Panc1 (cell line): ENCODE data around the gene CLPSL2. TPM values are rescaled to one million over a fixed set of nuclear protein-coding genes. Genes with fewer than 3 reads are reported as not detected.

Experiments
- ATAC-seq: fragments of 200-7000 bp; cut with Tn5 transposase; 2 replicates; pipeline ENCODE4 v1.9.1; 2020; ENCODE audit warnings: mild to moderate bottlenecking, moderate library complexity
- BruUV-seq: library from RNA; stranded (reverse); fragments of 400-500 nt; replicated peaks from 2 replicates; lab custom pipeline; 2021; lab: Mats Ljungman, UMichigan
- CTCF ChIA-PET: fragments of 300-600 bp; sonication (Branson Sonifier 250); formaldehyde crosslinking; loops from one replicate; lab custom pipeline; 2022; ENCODE audit warnings: antibody characterized with exemption; lab: Charles Lee
- POLR2A ChIA-PET: fragments of 300-600 bp; sonication (Branson Sonifier 250); formaldehyde crosslinking; loops from one replicate; lab custom pipeline; 2022; ENCODE audit warnings: antibody characterized with exemption; lab: Charles Lee
- DNase-seq: peaks from one replicate; pipeline ENCODE4 v3.0.0-alpha.2; 2010; ENCODE audit warnings: low read depth, low spot score
- H3K27ac ChIP-seq: 2 replicates; pipeline ENCODE4 v1.5.1; 2011; ENCODE audit warnings: mild to moderate bottlenecking, low read length, inconsistent platforms
- H3K27me3 ChIP-seq: fragments of 200-500 bp; sonication (Bioruptor generic); 2 replicates; pipeline ENCODE4 v1.6.0; 2014; ENCODE audit warnings: low read length, inconsistent platforms; ENCODE audit not compliant: control insufficient read depth, insufficient read depth
- H3K36me3 ChIP-seq: fragments of 200-500 bp; sonication (Bioruptor generic); 2 replicates; pipeline ENCODE4 v1.5.1; 2014; ENCODE audit warnings: inconsistent platforms, mild to moderate bottlenecking, low read length, moderate library complexity; ENCODE audit not compliant: control insufficient read depth, insufficient read depth
- H3K4me1 ChIP-seq: 2 replicates; pipeline ENCODE4 v1.5.1; 2011; ENCODE audit warnings: inconsistent platforms, mild to moderate bottlenecking, low read length, moderate library complexity; ENCODE audit not compliant: control insufficient read depth, insufficient read depth
- H3K4me3 ChIP-seq, 2 experiments: 2 replicates each; pipeline ENCODE4 v1.5.1; 2011 to 2012; ENCODE audit warnings: low read depth in 2 of 2, low read length in 2 of 2, mild to moderate bottlenecking in 2 of 2, inconsistent platforms in 1 of 2, moderate library complexity in 1 of 2
- H3K9me3 ChIP-seq: fragments of 200-500 bp; sonication (Bioruptor generic); 2 replicates; pipeline ENCODE4 v1.5.1; 2014; ENCODE audit warnings: low read depth, mild to moderate bottlenecking, inconsistent platforms, low read length, moderate library complexity; ENCODE audit not compliant: control insufficient read depth, insufficient read depth
- POLR2AphosphoS5 ChIP-seq: IDR thresholded peaks from 2 replicates; pipeline ENCODE4 v1.6.1; 2012; ENCODE audit warnings: mild to moderate bottlenecking, low read depth, low read length, moderate library complexity
- SIN3A ChIP-seq: IDR thresholded peaks from 2 replicates; pipeline ENCODE4 v1.6.1; 2012; ENCODE audit warnings: low read depth, mild to moderate bottlenecking, low read length, moderate library complexity, borderline replicate concordance; ENCODE audit not compliant: insufficient read depth
- TCF7L2 ChIP-seq: IDR thresholded peaks from 2 replicates; pipeline ENCODE4 v1.6.1; 2011; ENCODE audit warnings: mild to moderate bottlenecking, low read depth, low read length, inconsistent platforms
- in situ Hi-C: cut with HindIII; loops from 2 replicates; pipeline ENCODE4 v1.10.0; 2016; ENCODE audit warnings: low sequenced_read_pairs, low pct_unique_long_range_greater_than_20kb
- intact Hi-C: fragments of 100-400 bp; cut with micrococcal nuclease; formaldehyde crosslinking; loops from one replicate; pipeline ENCODE4 v1.10.0; 2022; ENCODE audit not compliant: unreplicated experiment
- total RNA-seq: library from RNA; stranded (reverse); gene quantifications from one replicate; pipeline ENCODE4 v1.2.1, GENCODE V29; 2021; ENCODE audit not compliant: unreplicated experiment
- TF ChIP-seq, protein P1 (sequence below), 2 experiments: IDR thresholded peaks; 2 replicates each; pipeline ENCODE4 v1.6.1; 2011 to 2012; ENCODE audit warnings: low read depth in 2 of 2, control low read depth in 1 of 2, low read length in 1 of 2, mild to moderate bottlenecking in 1 of 2, moderate library complexity in 1 of 2; ENCODE audit not compliant: insufficient read depth in 1 of 2
- TF ChIP-seq, protein P2 (sequence below): fragments of 450-650 bp; IDR thresholded peaks from 2 replicates; pipeline ENCODE4 v1.5.1; 2017; ENCODE audit warnings: mild to moderate bottlenecking

CLPSL2 gene
- total RNA-seq, 1 experiment from 2014 or later = 0.57 TPM

DNA sequence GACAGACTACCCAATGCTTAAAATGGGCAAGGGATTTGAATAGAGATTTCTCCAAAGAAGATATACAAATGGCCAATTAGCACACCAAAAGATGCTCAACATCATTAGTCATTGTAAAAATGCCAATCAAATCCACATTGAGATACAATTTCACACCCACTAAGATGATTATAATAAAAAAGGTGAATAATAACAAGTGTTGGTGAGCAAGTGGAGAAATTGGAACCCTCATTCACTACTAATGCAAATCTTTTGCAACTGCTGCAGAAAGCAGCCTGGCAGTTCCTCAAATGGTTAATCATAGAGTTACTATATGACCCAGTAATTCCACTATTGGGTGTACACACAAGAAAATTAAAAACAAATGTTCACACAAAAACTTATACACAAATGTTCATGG lies 41.1 kb downstream of the CLPSL2 start:
- ChIA-PET CTCF (no interaction called here), POLR2A (no interaction called here)
- BruUV-seq = no TSS peak
- DNase-seq (no peak), ATAC-seq (no peak)
- Histone ChIP-seq H3K4me3 (no peak overlapping the region), H3K27ac (no peak overlapping the region), H3K9me3 (no peaks in the 10 kb centered on the region), H3K4me1 (no peaks in the 10 kb centered on the region), H3K36me3 (no peaks in the 10 kb centered on the region), H3K27me3 (no peaks in the 10 kb centered on the region)
- in situ Hi-C loops = no loop called here
- intact Hi-C loops = no loop called here
- no peak for TF ChIP-seq POLR2AphosphoS5
- TF ChIP-seq TCF7L2 = no peak
- TF ChIP-seq, protein P1, sequence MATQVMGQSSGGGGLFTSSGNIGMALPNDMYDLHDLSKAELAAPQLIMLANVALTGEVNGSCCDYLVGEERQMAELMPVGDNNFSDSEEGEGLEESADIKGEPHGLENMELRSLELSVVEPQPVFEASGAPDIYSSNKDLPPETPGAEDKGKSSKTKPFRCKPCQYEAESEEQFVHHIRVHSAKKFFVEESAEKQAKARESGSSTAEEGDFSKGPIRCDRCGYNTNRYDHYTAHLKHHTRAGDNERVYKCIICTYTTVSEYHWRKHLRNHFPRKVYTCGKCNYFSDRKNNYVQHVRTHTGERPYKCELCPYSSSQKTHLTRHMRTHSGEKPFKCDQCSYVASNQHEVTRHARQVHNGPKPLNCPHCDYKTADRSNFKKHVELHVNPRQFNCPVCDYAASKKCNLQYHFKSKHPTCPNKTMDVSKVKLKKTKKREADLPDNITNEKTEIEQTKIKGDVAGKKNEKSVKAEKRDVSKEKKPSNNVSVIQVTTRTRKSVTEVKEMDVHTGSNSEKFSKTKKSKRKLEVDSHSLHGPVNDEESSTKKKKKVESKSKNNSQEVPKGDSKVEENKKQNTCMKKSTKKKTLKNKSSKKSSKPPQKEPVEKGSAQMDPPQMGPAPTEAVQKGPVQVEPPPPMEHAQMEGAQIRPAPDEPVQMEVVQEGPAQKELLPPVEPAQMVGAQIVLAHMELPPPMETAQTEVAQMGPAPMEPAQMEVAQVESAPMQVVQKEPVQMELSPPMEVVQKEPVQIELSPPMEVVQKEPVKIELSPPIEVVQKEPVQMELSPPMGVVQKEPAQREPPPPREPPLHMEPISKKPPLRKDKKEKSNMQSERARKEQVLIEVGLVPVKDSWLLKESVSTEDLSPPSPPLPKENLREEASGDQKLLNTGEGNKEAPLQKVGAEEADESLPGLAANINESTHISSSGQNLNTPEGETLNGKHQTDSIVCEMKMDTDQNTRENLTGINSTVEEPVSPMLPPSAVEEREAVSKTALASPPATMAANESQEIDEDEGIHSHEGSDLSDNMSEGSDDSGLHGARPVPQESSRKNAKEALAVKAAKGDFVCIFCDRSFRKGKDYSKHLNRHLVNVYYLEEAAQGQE (IDR thresholded peaks at IDR 0.05; ENCODE audit: insufficient read depth in 1 of 2, low read depth in 2 of 2, low read length in 1 of 2) = no peak
- TF ChIP-seq SIN3A = no peak
- TF ChIP-seq, protein P2, sequence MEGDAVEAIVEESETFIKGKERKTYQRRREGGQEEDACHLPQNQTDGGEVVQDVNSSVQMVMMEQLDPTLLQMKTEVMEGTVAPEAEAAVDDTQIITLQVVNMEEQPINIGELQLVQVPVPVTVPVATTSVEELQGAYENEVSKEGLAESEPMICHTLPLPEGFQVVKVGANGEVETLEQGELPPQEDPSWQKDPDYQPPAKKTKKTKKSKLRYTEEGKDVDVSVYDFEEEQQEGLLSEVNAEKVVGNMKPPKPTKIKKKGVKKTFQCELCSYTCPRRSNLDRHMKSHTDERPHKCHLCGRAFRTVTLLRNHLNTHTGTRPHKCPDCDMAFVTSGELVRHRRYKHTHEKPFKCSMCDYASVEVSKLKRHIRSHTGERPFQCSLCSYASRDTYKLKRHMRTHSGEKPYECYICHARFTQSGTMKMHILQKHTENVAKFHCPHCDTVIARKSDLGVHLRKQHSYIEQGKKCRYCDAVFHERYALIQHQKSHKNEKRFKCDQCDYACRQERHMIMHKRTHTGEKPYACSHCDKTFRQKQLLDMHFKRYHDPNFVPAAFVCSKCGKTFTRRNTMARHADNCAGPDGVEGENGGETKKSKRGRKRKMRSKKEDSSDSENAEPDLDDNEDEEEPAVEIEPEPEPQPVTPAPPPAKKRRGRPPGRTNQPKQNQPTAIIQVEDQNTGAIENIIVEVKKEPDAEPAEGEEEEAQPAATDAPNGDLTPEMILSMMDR = no peak

DNA sequence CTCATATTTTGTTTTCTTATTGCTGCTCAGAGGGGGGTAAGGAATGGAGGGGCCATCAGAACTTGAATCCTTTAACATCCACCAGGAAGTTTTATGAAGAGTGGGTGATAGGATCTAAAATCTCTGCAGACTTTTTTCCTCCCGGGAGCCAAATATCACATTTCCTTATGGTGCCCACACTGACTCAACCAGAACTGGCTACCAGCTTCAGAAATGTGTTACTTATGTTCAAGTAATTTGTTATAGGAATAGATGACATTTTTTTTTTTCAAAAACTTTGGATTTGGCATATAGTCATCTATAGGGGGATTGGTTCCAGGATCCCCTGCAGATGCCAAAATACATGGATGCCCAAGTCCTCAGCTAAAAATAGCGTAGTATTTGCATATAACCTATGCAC lies 47.2 kb downstream of the CLPSL2 start:
- BruUV-seq = no TSS peak
- H3K4me3 ChIP-seq = no peak overlapping the region
- TF ChIP-seq TCF7L2 = no peak
- TF ChIP-seq SIN3A = no peak
- TF ChIP-seq, protein P1 (IDR thresholded peaks at IDR 0.05; ENCODE audit: insufficient read depth in 1 of 2, low read depth in 2 of 2, low read length in 1 of 2) = no peak
- TF ChIP-seq, protein P2 = no peak
- no peak for TF ChIP-seq POLR2AphosphoS5

More for the DNA sequence above, 47.2 kb downstream of the CLPSL2 start:
- no peaks in the 10 kb centered on the region for H3K4me1 ChIP-seq
- in situ Hi-C loops (no loop called here), intact Hi-C loops (no loop called here)
- no peaks in the 10 kb centered on the region for H3K9me3 ChIP-seq
- DNase-seq (no peak), ATAC-seq (no peak)
- ChIA-PET CTCF (no interaction called here), POLR2A (interaction anchor here (0.7 kb wide), 1 partner anchor 11 kb away, joined by 3 read pairs; no protein-coding TSS in a partner anchor)
- no peaks in the 10 kb centered on the region for H3K36me3 ChIP-seq
- no peak overlapping the region for H3K27ac ChIP-seq
- H3K27me3 ChIP-seq = no peaks in the 10 kb centered on the region
